ENCODE measurements around the gene MYO5B.

GRCh38 chr18:49846361-49846662 lies 348.6 kb downstream of the MYO5B start:
- TF ChIP-seq POLR2A (IDR thresholded peaks at IDR 0.05) = no peak
- no peak for TF ChIP-seq CTCF (IDR thresholded peaks at IDR 0.05)
